ENCODE data around the gene GRIK4. TPM values are rescaled to one million over a fixed set of nuclear protein-coding genes. Genes with fewer than 3 reads are reported as not detected.

Gene GRIK4
- total and polyA plus RNA-seq, 9 of the 15 experiments (the other 6 are each of a cell fraction or from before 2014, with no cell fraction given) = not detected

- TF ChIP-seq FOXO4 (CRISPR knock-in tag; IDR thresholded peaks at IDR 0.05) = no peak
- no peak for TF ChIP-seq CEBPB (tag; IDR thresholded peaks at IDR 0.05)
- TF ChIP-seq PPARD (CRISPR knock-in tag; IDR thresholded peaks at IDR 0.05) = no peak
- TF ChIP-seq THRAP3 (IDR thresholded peaks at IDR 0.05; ENCODE audit: borderline replicate concordance) = no peak
- no peak for TF ChIP-seq CREM (IDR thresholded peaks at IDR 0.05; ENCODE audit: low read depth)
- no peak for TF ChIP-seq ZBTB9 (CRISPR knock-in tag; IDR thresholded peaks at IDR 0.05)
- TF ChIP-seq ZNF655 (CRISPR knock-in tag; IDR thresholded peaks at IDR 0.05) = no peak
- no peak for TF ChIP-seq KAT7 (CRISPR knock-in tag; IDR thresholded peaks at IDR 0.05; ENCODE audit: borderline replicate concordance)
- TF ChIP-seq NCOA4 (IDR thresholded peaks at IDR 0.05; ENCODE audit: partially characterized antibody) = no peak
- ATAC-seq (no peak), FAIRE-seq (no peak), DNase-seq (ENCODE audit: extremely low read depth in 1 of 4, low spot score in 3 of 4) (no peak)
- in situ Hi-C loops (cut with MboI) (no loop called here), intact Hi-C loops (cut with micrococcal nuclease) (no loop called here)
- no peaks in the 10 kb centered on the region for H3K9me1 ChIP-seq (ENCODE audit: control insufficient read depth, insufficient read depth, low read length)
- H3K4me2 ChIP-seq (ENCODE audit: insufficient read depth, low read length) = no peak overlapping the region
- POLR2A ChIA-PET = no interaction called here
- H3K27ac ChIP-seq (ENCODE audit: extremely low read depth, low read depth, low read length) = no peak overlapping the region
- peaks cover 10% of the 10 kb centered on the region; the same call in 1 of the 2 replicates for H4K20me1 ChIP-seq (replicated peaks; ENCODE audit: control insufficient read depth, insufficient read depth, low read length)
- H3K79me2 ChIP-seq (ENCODE audit: control insufficient read depth, insufficient read depth, low read length) = no peaks in the 10 kb centered on the region
- no peak overlapping the region for H3K9ac ChIP-seq (ENCODE audit: insufficient read depth in 1 of 2, low read depth in 2 of 2, low read length in 2 of 2)
- CTCF ChIA-PET (ENCODE audit: low intra/inter-chr PET ratio) = no interaction called here
- H3K36me3 ChIP-seq (ENCODE audit: control insufficient read depth, insufficient read depth, low read length) = no peaks in the 10 kb centered on the region
- 0% methylated on average over 2 of the region's 2 CpGs for WGBS (ENCODE audit: insufficient coverage, low coverage, missing lambda C conversion rate)
- peaks cover 13 to 44% of the 10 kb centered on the region in 2 experiments; a peak in 4 of 5 replicates for H3K27me3 ChIP-seq (ENCODE audit: control insufficient read depth in 2 of 2, insufficient read depth in 2 of 2, low read length in 2 of 2)
- no peak overlapping the region for H3K4me3 ChIP-seq
- BruUV-seq (replicated peaks) = no TSS peak
- H3K9me3 ChIP-seq (replicated peaks; ENCODE audit: control insufficient read depth, insufficient read depth, low read depth, low read length) = no peaks in the 10 kb centered on the region
- H2AFZ ChIP-seq (ENCODE audit: low read depth, low read length) = no peak overlapping the region
- no peaks in the 10 kb centered on the region for H3K4me1 ChIP-seq (replicated peaks in 1 of 2; ENCODE audit: control insufficient read depth in 2 of 2, insufficient read depth in 2 of 2, low read length in 2 of 2)
Observed at GRCh38 chr11:120608061-120608460, 96.5 kb downstream of the GRIK4 start.

Measured in K562 (cell line).